22Rv1 (cell line): ENCODE data around the gene ADCY2.

Experiments used
- H3K27ac ChIP-seq: fragments of 450-650 bp; 2 replicates; pipeline ENCODE4 v1.5.1; 2017
- ZFX ChIP-seq: fragments of 450-650 bp; IDR thresholded peaks from 2 replicates; pipeline ENCODE4 v1.6.1; 2017; ENCODE audit warnings: antibody characterized with exemption, borderline replicate concordance
- TF ChIP-seq, protein P1 (sequence below): fragments of 450-650 bp; IDR thresholded peaks from 2 replicates; pipeline ENCODE4 v1.5.1; 2017; ENCODE audit warnings: mild to moderate bottlenecking

Gene ADCY2

DNA sequence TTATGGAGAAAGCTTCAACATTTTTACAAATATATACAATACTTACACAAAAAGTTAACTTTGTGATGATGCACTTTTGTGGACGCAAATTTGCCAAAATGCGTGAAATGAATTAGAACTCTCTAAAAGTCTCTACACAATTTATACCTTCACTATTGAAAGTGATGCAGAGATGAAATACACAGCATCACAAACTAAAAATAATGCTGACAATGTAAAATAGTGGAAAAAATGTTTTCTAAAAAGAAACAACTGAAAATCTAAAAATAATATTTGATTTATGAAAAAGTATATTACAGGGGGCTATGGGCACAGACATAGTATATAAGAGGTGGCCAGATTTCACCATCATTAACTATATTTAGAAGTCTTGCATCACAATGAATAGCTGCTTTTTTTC lies 188.8 kb downstream of the ADCY2 start:
- no peak overlapping the region for H3K27ac ChIP-seq
- TF ChIP-seq, protein P1, sequence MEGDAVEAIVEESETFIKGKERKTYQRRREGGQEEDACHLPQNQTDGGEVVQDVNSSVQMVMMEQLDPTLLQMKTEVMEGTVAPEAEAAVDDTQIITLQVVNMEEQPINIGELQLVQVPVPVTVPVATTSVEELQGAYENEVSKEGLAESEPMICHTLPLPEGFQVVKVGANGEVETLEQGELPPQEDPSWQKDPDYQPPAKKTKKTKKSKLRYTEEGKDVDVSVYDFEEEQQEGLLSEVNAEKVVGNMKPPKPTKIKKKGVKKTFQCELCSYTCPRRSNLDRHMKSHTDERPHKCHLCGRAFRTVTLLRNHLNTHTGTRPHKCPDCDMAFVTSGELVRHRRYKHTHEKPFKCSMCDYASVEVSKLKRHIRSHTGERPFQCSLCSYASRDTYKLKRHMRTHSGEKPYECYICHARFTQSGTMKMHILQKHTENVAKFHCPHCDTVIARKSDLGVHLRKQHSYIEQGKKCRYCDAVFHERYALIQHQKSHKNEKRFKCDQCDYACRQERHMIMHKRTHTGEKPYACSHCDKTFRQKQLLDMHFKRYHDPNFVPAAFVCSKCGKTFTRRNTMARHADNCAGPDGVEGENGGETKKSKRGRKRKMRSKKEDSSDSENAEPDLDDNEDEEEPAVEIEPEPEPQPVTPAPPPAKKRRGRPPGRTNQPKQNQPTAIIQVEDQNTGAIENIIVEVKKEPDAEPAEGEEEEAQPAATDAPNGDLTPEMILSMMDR = no peak
- no peak for TF ChIP-seq ZFX

DNA sequence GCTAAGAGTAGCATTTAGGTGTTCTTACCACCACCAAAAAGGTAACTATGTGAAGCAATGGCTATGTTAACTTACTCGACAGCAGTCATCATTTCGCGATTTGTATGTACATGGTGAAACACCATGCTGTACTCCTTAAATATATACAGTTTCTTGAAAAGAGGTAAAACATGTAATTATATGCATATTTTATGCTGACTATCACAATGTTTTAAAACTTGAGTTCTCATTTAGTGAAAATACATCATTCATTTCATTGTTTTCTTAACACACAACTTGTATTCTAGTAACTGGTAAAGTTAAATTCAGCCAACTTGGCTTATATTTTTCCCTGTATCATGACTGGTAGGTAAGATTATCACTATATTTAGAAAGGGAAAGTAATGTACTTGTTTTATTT lies 189.9 kb downstream of the ADCY2 start:
- no peak overlapping the region for H3K27ac ChIP-seq
- TF ChIP-seq, protein P1 = no peak
- TF ChIP-seq ZFX = no peak

DNA sequence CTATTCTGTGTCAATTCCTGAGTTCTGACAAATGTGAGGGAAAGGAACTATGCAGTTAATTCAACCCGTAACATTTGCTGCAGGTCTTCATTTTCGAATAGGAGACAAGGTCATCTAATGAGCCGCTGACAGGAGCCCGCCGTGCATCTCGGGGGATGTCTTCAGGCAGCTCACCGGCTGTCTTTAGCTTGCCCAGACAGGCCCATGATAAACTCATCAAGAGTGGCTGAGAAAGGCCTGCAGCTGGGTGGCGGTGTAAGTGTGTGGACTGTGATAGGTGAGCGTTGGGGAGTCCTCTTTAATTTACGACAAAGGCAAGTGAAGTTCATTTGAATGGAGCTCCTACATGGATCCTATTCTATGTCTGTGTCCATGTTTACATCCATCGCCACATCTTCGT lies 190.5 kb downstream of the ADCY2 start:
- no peak for TF ChIP-seq ZFX
- TF ChIP-seq, protein P1 = no peak
- H3K27ac ChIP-seq = no peak overlapping the region

DNA sequence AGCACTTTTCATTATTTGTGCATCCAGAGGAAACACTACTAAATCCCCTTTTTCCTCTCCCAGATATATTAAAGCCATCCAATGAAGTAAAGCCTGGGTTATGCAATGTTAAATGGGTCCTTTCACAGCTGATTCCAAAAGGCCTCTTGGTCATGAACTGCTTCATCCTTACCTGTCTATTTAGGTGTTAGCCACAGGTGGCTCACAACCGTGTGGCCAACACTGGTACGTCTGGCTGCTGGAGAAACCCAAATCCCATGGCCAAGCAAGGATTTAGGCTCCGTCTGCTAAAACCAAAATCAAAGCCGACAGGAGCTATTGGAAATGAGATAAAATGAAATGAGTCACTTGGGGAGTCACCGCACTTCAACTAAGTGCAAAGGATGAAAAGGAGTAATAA lies 193.9 kb downstream of the ADCY2 start:
- H3K27ac ChIP-seq = no peak overlapping the region
- TF ChIP-seq, protein P1 = no peak
- TF ChIP-seq ZFX = no peak

DNA sequence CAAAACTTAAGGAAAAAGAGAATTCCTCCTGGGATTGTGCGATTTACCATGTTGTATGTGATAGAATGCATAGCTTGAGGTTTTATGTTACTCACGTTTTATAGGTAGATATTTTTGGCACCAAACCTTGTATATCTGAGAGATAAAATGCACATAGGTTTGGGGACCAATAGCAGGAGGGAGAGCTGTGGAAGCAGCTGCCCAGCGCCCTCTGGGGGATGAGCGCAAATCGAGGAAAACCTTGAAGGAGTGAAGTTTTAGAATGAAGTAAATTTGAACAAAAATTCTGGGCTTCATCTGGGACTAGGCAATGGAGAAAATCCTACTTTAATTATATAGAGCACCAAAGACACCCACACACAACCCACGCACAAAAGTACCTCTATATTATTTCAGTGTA lies 197.0 kb downstream of the ADCY2 start:
- no peak for TF ChIP-seq ZFX
- TF ChIP-seq, protein P1 = peak; percentile 70

DNA sequence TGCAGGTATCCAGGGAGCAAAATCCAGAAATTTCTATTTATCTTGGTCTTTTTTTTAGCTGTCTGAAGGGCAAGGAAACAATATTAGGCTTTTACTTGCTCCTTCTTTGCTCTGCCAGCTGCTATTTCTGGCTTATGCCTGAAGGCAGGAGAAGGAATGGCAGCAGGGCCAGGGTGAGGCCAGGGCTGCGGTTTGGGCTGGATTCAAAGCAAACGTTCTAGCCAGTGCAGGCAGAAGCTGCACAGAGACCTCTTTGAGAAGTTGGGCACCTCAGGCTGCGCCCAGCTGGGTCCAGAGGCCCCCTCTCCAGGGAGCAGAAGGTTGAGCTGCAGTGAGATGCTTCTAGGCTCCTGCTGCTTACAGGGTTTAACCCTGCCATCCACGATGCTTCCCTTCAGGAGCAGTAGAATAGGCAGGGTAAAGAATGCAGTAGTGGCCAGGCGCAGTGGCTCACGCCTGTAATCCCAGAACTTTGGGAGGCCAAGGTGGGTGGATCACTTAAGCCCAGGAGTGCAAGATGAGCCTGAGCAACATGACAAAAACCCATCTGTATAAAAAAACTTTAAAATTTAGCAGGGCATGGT lies 201.2 kb downstream of the ADCY2 start:
- no peak for TF ChIP-seq ZFX
- TF ChIP-seq, protein P1 = no peak
- no peak overlapping the region for H3K27ac ChIP-seq

More for the DNA sequence above, 197.0 kb downstream of the ADCY2 start:
- H3K27ac ChIP-seq = no peak overlapping the region

DNA sequence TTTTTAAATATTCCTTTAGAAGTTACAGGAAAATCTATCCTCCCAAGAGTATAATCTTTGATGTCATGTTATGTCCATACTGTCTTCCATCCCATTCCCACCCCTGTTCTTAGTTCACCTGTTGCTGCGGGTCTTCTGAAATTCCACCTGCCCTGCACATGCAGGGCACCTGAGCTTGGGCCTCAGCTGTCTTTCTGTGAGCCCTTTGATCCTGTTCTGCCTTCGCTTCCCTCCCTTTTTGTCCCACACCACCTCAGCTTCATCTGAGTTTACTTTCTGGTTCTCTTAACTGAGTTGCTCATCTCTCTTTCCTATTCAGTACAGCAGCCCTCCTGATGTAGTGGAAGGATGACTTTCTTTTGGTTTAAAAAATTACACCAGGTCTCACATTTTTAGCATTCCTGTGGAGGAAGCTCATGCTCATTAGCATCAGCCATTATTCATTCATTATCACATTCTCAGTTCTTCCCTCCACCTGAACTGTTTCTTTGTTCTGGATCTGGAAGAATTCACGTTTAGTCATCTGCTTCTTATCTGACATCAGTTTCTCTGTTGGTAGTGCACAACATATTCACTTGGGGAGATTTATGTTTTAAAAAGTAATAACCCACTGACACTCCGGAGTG lies 211.0 kb downstream of the ADCY2 start:
- H3K27ac ChIP-seq = no peak overlapping the region
- TF ChIP-seq ZFX = no peak
- TF ChIP-seq, protein P1 = no peak
